ENCODE measurements around the gene CUBN. TPM values are rescaled to one million over a fixed set of nuclear protein-coding genes. Genes with fewer than 3 reads are reported as not detected.
A peak's percentile ranks its signal among the peaks of the same experiment; 100 is the strongest.

The CUBN gene
- total RNA-seq, 3 donors from 2014 or later = 0.31 to 1.9 (median 0.38) TPM

DNA sequence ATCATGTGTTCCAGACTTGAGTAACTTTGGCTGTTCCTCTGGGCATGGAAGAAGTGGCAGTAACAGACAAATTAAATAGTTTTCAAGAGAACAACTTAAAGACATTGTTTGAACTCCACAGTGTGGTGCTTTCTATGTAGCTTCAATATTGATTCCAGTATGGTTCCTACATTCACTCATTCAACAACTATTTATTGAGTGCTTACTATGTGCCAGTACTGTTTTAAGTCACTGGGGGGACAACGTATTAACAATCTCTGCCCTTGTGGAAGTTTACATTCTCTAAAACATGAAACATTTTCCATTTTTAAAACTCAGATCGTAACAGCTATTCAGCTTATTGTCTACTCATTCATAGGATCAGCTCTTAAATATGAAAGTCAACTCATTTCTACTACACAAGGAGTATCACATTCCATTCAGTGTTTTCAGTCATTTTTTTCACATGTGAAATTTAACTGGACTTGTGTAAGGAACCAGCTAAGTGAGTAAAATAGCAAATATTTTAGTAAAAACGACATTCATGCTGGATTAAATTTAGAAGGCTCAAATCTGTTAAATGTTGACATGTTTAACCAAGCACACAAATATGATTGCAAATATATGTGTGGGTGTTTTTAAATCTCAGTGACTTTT, 13.6 kb upstream of the CUBN start:
- TF ChIP-seq, protein P1, sequence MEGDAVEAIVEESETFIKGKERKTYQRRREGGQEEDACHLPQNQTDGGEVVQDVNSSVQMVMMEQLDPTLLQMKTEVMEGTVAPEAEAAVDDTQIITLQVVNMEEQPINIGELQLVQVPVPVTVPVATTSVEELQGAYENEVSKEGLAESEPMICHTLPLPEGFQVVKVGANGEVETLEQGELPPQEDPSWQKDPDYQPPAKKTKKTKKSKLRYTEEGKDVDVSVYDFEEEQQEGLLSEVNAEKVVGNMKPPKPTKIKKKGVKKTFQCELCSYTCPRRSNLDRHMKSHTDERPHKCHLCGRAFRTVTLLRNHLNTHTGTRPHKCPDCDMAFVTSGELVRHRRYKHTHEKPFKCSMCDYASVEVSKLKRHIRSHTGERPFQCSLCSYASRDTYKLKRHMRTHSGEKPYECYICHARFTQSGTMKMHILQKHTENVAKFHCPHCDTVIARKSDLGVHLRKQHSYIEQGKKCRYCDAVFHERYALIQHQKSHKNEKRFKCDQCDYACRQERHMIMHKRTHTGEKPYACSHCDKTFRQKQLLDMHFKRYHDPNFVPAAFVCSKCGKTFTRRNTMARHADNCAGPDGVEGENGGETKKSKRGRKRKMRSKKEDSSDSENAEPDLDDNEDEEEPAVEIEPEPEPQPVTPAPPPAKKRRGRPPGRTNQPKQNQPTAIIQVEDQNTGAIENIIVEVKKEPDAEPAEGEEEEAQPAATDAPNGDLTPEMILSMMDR (IDR thresholded peaks at IDR 0.05) = no peak

DNA sequence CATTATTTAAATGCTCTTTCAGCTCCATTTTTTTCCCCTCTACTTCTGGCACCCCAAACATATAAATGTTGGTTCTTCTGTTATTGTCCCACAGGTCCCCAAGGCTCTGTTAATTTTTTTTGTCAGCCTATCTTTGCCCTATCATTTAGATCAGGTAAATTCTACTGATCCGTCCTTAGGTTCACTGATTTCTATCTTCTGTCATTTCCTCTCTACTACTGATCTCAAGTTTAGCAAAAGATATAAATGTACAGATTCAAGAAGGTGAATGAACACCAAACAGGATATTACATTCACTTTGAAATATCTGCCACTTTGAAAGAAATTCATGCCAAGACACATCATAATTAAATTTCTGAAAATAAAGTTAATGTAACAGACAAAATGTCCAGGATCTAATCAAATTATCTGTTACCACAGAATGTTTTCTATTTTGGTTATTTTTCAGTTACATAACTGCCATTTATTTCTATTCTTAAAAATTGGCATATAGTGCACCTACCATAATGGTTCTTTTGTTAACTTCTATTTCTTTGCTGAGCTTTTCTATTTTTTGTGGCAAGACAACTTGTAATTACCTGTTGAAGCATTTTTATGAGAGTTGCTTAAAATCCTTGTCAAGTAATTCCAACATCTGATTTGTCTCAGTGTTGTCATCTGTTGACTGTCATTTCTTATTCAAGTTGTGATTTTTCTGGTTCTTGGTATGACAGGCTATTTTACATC, 12.1 kb upstream of the CUBN start:
- no peaks in the 10 kb centered on the region for H3K36me3 ChIP-seq (ENCODE audit: low read depth)
- intact Hi-C loops (cut with DNase I, micrococcal nuclease) = no loop called here
- DNase-seq (no peak), ATAC-seq (no peak)
- H3K4me3 ChIP-seq = no peak overlapping the region
- TF ChIP-seq, protein P1 (IDR thresholded peaks at IDR 0.05) = no peak
- H3K9me3 ChIP-seq = no peaks in the 10 kb centered on the region
- peaks cover 3% of the 10 kb centered on the region for H3K4me1 ChIP-seq (ENCODE audit: low read depth)

More for the DNA sequence above, 13.6 kb upstream of the CUBN start:
- DNase-seq (no peak), ATAC-seq (no peak)
- Histone ChIP-seq H3K36me3 (ENCODE audit: low read depth) (no peaks in the 10 kb centered on the region), H3K4me1 (ENCODE audit: low read depth) (peaks cover 7% of the 10 kb centered on the region), H3K4me3 (no peak overlapping the region), H3K9me3 (no peaks in the 10 kb centered on the region)
- intact Hi-C loops (cut with DNase I, micrococcal nuclease) = no loop called here

DNA sequence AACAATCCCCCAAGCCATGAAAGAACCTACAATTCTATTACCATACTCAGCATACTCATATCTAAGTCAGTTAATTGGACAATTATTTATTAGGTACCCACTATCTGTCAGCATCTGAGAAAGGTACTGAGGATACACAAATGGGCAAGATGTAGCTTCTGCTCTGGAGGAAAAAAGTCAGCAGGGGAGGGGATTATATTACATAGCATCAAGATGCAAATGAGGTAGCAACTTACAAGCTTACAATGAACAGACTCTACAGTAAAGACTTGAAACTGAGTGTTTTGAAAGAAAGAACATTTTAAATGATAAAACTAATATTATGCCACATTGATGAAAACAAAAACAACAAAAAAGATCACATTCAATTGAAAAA, 10.8 kb upstream of the CUBN start:
- intact Hi-C loops (cut with DNase I, micrococcal nuclease) = no loop called here
- TF ChIP-seq, protein P1 (IDR thresholded peaks at IDR 0.05) = no peak
- Histone ChIP-seq H3K4me3 (no peak overlapping the region), H3K9me3 (no peaks in the 10 kb centered on the region), H3K4me1 (ENCODE audit: low read depth) (peaks cover 3% of the 10 kb centered on the region), H3K36me3 (ENCODE audit: low read depth) (no peaks in the 10 kb centered on the region)
- DNase-seq = no peak
- no peak for ATAC-seq

DNA sequence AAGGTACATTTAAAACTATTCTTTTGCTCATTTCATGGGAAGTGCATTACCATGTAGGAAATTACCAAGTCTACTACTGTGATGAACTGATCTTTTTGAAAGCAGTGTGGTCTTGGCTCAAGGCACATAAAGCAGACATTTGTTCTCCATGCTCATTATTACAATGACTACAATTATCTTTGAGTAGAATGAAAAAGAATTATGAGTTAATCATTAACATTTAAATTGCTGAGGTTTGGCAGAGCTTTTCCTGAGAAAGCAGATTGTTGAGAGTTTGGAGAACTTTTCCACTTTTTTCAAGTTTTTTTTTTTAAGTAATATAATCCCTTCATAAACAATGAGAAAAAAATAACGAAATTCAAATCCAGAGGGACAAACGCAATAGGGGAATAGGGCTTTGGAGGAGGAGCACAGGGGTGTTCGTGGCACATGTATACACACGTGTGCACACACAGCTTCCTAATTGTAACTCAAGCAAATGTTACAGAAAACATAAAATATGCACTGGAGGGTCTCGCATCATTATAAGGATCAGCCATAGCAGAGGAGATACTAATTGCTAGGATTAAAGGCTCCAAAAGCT, 8.9 kb upstream of the CUBN start:
- H3K4me3 ChIP-seq = no peak overlapping the region
- intact Hi-C loops (cut with DNase I, micrococcal nuclease) = no loop called here
- H3K36me3 ChIP-seq (ENCODE audit: low read depth) = no peaks in the 10 kb centered on the region
- TF ChIP-seq, protein P1 (IDR thresholded peaks at IDR 0.05) = no peak
- H3K9me3 ChIP-seq = no peaks in the 10 kb centered on the region
- ATAC-seq = peak; percentile 21
- H3K4me1 ChIP-seq (ENCODE audit: low read depth) = peaks cover 3% of the 10 kb centered on the region
- no peak for DNase-seq

DNA sequence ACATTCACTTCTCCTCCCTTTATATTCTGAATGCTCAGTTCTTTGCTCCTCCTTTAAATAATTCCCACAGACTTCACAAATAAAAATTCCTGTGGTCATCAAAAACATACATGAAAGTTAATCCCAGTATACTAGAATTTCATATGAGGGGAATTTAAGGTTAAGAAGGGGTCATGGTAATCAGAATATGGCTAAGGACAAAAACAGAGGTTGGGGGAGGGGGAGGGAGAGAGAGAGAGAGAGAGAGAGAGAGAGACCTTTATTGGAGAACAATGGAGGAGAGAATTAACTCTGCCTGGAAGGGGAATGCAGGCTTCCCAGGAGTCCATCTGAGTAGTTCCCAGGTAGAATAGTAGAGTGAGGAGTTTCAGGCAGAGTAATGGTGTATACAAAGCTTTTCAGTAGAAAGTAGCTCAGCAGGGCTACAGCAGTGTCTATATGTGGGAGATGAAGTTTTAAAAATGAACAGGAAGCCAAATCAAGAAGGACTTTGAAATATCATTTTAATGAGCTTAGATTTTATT, 5.2 kb upstream of the CUBN start:
- intact Hi-C loops (cut with DNase I, micrococcal nuclease) = no loop called here
- TF ChIP-seq, protein P1 (IDR thresholded peaks at IDR 0.05) = no peak
- DNase-seq = no peak
- ATAC-seq = no peak
- H3K4me1 ChIP-seq (ENCODE audit: low read depth) = peaks cover 3% of the 10 kb centered on the region
- no peaks in the 10 kb centered on the region for H3K9me3 ChIP-seq
- H3K36me3 ChIP-seq (ENCODE audit: low read depth) = no peaks in the 10 kb centered on the region
- H3K4me3 ChIP-seq = no peak overlapping the region

Data from mucosa of descending colon (tissue), 3 donors.